Aorta (tissue), 5 donors: ENCODE results near the gene NEU2. TPM values are rescaled to one million over a fixed set of nuclear protein-coding genes. Genes with fewer than 3 reads are reported as not detected.
A peak's percentile ranks its signal among the peaks of the same experiment; 100 is the strongest.

Source experiments
- ATAC-seq: fragments of 200-7000 bp; cut with Tn5 transposase; one replicate; pipeline ENCODE4 v1.9.1; 2022; ENCODE audit warnings: moderate library complexity; ENCODE audit not compliant: low FRiP score
- DNase-seq, 2 donors: peaks; one replicate each; pipeline ENCODE4 v3.0.0-alpha.2; 2020
- H3K27ac ChIP-seq, 2 donors: one replicate each; pipeline ENCODE4 v1.5.1; 2013; ENCODE audit warnings: low read length in 2 of 2, mild to moderate bottlenecking in 2 of 2, moderate library complexity in 2 of 2, control low read depth in 1 of 2, inconsistent platforms in 1 of 2, low read depth in 1 of 2
- H3K27me3 ChIP-seq, 2 donors: one replicate each; pipeline ENCODE4 v1.6.1; 2013; ENCODE audit warnings: control low read depth in 1 of 2, low read length in 1 of 2, mild to moderate bottlenecking in 1 of 2, moderate library complexity in 1 of 2; ENCODE audit not compliant: insufficient read depth in 2 of 2, control insufficient read depth in 1 of 2
- H3K36me3 ChIP-seq, 2 donors: one replicate each; pipeline ENCODE4 v1.6.1; 2013; ENCODE audit warnings: control low read depth in 1 of 2, low read length in 1 of 2, mild to moderate bottlenecking in 1 of 2; ENCODE audit not compliant: insufficient read depth in 2 of 2, control insufficient read depth in 1 of 2
- H3K4me1 ChIP-seq, 2 donors: one replicate each; pipeline ENCODE4 v1.6.1; 2013; ENCODE audit warnings: low read length in 2 of 2, control low read depth in 1 of 2, mild to moderate bottlenecking in 1 of 2, moderate library complexity in 1 of 2; ENCODE audit not compliant: insufficient read depth in 2 of 2, control insufficient read depth in 1 of 2
- H3K4me3 ChIP-seq, 2 donors: one replicate each; pipeline ENCODE4 v1.5.1; 2013; ENCODE audit warnings: low read length in 2 of 2, control low read depth in 1 of 2, mild to moderate bottlenecking in 1 of 2
- H3K9me3 ChIP-seq: one replicate; pipeline ENCODE4 v1.6.1; 2013; ENCODE audit warnings: mild to moderate bottlenecking, low read length; ENCODE audit not compliant: control insufficient read depth
- WGBS, 2 donors: extraction: QIAGEN DNeasy Blood & Tissue Kit; methylation state at CpG; one replicate each; pipeline ENCODE4 v1.1.7; 2013; 5-methylcytosine and 5-hydroxymethylcytosine counted together
- intact Hi-C, 2 donors: fragments of 100-400 bp; cut with DNase I; formaldehyde crosslinking; loops; one replicate each; pipeline versions ENCODE4 v1.14.2 to v1.15.0; 2022
- polyA plus RNA-seq, 2 donors: library from polyadenylated mRNA; stranded (reverse); fragments of 200-250 nt; gene quantifications; one replicate each; pipeline ENCODE4 v1.2.3, GENCODE V29; 2013
- total RNA-seq, 2 donors: library from RNA; stranded (reverse); fragmentation: NEBNext Ultra II Directional; extraction: Animal tissue kit (Norgen Biotek cat#: 25700); gene quantifications; one replicate each; pipeline ENCODE4 v1.2.1, GENCODE V29; 2021
- donor health status: healthy with polysubstance abuse.
- donor health status: Bipolar disorder and iron deficiency.
- donor health status: DM: no; HTN: no; CAD: no.
- donor health status: DM: no; HTN: no; CAD: no.
- donor health status: DM: yes; HTN: yes; CAD: no.

NEU2 gene
- total and polyA plus RNA-seq, 4 donors: not detected

DNA sequence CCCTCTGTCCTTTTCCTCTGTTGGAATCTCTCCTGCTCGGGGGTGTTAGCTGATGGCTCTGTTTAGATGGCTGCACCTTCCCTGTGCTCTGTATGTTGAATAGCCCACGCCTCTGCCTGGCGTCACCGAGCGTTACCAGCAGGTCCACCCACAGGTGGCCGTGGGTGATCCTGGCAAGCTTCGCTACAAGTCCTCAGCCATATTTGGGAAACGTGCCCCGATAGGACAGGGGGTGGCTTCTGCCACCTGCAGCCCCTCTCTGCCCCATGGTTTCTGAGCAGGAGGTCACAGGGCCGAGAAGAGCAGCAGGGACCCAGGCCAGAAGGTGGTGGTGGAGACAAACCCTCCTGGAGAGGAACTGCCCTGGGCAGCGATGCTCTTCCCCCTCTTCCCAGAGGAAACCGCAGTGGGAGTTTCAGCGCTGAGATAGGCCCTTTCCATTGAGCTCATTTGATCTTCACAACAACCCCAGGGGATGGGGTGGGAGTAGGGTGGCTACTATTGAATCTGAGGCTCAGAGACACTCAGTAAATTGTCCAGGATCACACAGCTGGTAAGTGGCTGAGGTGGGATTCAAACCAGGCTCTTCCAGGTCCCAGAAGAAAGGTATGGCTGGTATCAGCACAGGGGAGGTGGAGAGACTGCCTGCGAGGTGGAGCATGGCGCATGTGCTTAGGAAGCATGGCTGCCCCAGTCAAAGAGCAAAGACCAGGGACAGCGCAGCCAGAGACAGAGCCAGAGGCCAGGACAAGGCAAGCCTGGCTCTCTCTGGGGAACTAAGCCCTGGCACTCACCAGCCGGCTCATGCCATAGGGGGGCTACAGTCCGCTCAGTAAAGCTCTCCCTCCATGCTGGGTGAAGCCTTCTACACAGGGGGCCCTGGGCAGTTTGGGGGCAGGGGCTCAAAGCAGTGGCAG, 34.5 kb upstream of the NEU2 start:
- H3K36me3 ChIP-seq: no peaks in the 10 kb centered on the region
- H3K27ac ChIP-seq: no peak overlapping the region
- H3K4me3 ChIP-seq: no peak overlapping the region
- no peaks in the 10 kb centered on the region for H3K9me3 ChIP-seq
- no peaks in the 10 kb centered on the region for H3K27me3 ChIP-seq
- ATAC-seq: no peak
- WGBS, 2 donors: 94 to 95% methylated on average over 18 of the region's 18 CpGs
- intact Hi-C loops: no loop called here
- peak in 1 of 2 donors; percentile 57 for DNase-seq
- H3K4me1 ChIP-seq: no peaks in the 10 kb centered on the region

DNA sequence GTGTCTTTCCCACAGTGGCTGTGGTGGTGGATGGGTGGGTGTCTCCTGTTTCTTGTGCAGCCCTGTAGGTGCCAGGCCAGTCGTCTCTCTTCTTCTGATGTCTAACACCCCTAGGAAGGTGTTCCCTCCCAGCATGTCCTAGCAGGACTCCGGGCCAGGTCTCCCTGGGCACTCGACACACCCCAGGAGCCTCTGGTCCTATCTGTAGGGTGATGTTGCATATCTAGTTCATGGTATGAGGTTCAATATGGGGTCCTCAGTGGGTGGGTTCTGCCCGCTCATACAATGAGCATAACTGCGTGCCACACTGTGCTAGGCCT, 33.8 kb upstream of the NEU2 start:
- no peaks in the 10 kb centered on the region for H3K36me3 ChIP-seq
- no peak for ATAC-seq
- no peak overlapping the region for H3K27ac ChIP-seq
- no peak overlapping the region for H3K4me3 ChIP-seq
- H3K9me3 ChIP-seq: no peaks in the 10 kb centered on the region
- no peaks in the 10 kb centered on the region for H3K4me1 ChIP-seq
- 85 to 95% methylated on average over 5 of the region's 5 CpGs for WGBS, 2 donors
- H3K27me3 ChIP-seq: no peaks in the 10 kb centered on the region
- peak in 1 of 2 donors; percentile 27 for DNase-seq
- intact Hi-C loops: no loop called here

DNA sequence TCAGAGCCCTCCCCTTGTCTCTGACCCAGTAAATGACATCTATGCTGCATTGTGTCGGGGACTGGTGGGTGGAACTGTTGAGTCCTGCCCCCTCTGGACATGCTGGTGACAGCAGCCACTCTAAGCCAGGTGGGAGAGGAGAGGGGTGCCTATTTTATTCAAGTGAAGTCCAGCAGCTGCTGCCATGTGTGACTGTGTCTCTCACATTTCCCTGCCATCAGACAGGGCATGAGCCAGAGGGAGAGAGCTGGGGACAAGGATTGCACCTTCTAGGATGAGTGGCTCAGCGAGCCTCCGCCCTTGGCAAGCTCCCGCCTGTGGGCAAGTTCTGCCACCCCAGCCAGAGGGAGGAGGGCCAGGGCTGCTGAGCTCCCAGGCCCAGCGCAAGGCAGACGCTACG, 33.1 kb upstream of the NEU2 start:
- Histone ChIP-seq H3K4me3 (no peak overlapping the region), H3K4me1 (no peaks in the 10 kb centered on the region), H3K27me3 (no peaks in the 10 kb centered on the region), H3K27ac (no peak overlapping the region), H3K36me3 (no peaks in the 10 kb centered on the region), H3K9me3 (no peaks in the 10 kb centered on the region)
- intact Hi-C loops: no loop called here
- 42 to 58% methylated on average over 5 to 7 of the region's 7 CpGs for WGBS, 2 donors
- DNase-seq (peak in 1 of 2 donors; percentile 60), ATAC-seq (no peak)

DNA sequence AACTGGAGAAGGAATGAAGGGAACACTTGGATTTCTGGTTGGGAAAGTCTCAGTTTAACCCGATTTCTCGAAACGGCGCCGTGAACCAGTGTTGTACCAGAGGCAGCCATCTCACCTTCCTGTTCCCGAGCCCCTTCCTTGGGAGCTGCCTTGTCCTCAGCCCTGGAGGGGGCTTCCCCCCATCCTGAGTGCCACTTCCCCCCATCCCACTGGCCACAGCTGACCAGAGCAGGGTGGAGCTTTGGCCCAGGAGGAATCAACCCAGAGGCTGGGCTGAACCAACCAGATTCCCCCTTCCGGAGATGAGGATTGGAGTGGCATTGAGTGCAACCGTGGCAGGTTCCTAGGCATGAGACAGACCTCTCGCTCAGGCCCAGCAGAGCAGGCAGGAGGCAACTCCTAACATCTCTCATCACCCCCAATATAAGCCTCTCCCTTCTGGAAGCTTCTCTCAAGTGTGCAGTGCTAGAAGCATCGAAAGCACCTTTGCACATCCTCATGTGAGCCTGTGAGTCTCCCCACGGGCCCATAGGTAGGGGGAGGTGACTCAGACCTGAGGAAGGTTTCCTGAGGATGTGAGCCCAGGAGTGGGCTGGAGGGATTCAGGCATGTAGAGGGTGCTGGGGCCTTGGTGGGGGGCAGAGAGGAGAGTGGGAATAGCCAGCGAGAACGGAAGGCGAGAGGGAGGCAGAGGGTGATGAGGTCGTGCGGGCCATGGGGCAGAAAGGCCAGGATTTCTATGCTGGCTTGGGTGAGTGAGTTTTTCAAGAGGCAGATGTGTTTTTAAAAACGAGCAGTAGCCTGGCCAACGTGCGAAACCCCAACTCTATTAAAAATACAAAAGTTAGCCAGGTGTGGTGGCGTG, 31.4 kb upstream of the NEU2 start:
- intact Hi-C loops: no loop called here
- Histone ChIP-seq H3K27ac (no peak overlapping the region), H3K4me1 (no peaks in the 10 kb centered on the region), H3K27me3 (no peaks in the 10 kb centered on the region), H3K9me3 (no peaks in the 10 kb centered on the region), H3K4me3 (no peak overlapping the region), H3K36me3 (no peaks in the 10 kb centered on the region)
- ATAC-seq: no peak
- peak in 1 of 2 donors; percentile 41 for DNase-seq
- WGBS, 2 donors: 96% methylated on average over 20 of the region's 20 CpGs

DNA sequence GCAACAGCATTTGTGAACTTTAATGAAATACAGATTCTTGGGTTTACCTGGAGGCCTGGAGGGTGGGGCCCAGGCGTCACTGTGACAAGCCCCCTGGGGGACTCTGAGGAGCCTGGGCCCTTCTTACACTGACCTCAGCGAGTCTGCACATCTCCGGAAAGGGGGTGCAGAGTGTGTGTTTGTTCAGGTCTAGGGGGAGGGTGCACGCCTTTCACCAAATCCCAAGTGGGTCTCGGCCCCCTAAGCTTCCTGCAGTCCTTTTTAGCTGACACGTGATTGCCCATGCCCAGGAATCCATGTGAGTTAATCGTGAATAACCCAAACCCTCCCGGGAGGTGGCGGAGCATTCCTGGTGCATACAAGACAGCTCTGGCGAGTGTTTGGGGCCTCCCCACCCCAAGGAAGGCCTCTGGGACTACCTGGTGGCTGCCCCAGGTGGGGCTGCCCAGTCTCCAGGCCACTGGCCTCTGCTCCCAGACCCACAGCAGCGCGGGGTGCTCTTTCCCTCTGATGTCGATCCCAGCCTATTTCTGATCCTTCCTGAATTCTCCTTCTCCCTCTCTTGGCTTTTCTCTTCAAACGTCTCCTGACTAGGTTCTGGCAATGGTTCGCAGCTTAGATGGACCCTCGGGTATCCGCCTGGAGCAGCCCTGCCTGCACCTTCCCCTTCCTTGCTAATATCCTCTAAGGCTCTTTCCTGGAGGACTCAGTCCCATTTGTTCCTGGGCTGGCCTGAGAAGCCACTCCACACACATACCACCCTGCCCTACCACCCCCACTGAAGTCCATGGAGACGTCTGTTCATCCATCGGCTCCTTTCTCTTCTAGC, 29.4 kb upstream of the NEU2 start:
- Histone ChIP-seq H3K4me3 (no peak overlapping the region), H3K36me3 (no peaks in the 10 kb centered on the region), H3K27me3 (no peaks in the 10 kb centered on the region), H3K4me1 (no peaks in the 10 kb centered on the region), H3K27ac (no peak overlapping the region), H3K9me3 (no peaks in the 10 kb centered on the region)
- ATAC-seq: no peak
- 91 to 94% methylated on average over 19 of the region's 19 CpGs for WGBS, 2 donors
- intact Hi-C loops: no loop called here
- DNase-seq: peak in 1 of 2 donors; percentile 36

DNA sequence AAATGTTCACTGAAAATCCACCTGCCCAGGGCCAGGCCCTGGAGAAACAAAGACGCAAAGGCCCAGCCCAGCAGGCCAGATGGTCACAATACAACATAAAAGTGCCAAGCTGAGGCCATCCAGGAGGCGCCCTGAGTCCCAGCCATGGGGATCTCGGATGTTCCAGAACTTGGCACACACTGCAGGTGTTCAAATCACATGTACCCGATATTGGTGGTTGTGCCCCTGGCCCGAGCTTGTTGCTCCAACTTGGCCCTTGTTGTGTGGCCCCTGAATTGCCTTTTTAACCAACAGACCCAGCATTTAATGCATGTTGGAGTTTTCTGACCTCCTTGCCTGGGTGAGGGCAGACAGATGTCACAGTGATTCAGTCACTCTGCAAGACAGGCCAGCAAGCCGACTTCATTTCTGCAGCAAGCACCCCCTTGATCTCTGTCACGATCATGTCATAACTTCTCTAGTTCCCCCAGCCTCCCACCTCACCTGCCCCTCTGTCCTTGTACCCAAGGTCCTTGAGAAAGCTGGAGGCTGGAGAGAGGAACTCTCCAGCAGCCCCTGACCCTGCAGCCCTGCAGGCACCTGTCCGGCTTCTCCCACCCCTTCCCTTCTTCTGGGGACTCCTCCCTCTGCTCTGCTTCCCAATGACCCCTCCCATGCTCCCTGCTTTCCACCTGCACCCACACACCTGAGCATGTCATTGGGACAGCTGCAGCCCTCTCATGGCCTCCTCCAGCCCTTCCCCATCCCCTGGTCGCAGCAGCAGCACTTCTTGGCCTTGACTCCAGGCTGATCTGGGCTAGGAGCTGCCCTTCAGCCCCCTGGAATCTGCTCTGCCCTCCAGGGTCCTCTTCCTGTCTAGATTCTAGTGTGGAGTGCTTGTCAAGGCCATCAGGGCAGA, 28.6 kb upstream of the NEU2 start:
- H3K4me3 ChIP-seq: no peak overlapping the region
- H3K9me3 ChIP-seq: no peaks in the 10 kb centered on the region
- no peak for ATAC-seq

DNA sequence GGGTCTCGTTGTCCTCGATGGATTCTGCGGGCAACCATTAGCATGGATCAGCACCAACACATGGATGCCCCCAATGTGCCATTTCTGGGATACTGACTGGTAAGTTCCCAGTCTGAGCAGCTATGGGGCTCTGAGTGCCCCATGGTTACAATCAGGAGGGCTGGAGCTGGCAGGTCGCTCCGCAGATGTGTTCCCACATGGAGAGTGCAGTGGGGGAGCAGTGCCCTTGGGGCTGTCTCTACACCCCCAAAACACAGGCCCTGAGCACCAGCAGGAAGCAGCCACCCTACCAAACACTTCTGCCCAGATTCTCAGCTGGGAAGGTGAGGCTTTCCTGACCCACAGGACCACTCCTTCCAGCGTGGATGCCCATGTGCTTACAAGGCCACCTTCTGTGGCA, 27.4 kb upstream of the NEU2 start:
- Histone ChIP-seq H3K27ac (no peak overlapping the region), H3K4me1 (no peaks in the 10 kb centered on the region), H3K36me3 (no peaks in the 10 kb centered on the region), H3K4me3 (no peak overlapping the region), H3K9me3 (no peaks in the 10 kb centered on the region), H3K27me3 (no peaks in the 10 kb centered on the region)
- peak in 1 of 2 donors; percentile 14 for DNase-seq
- no peak for ATAC-seq
- 98% methylated on average over 6 of the region's 6 CpGs for WGBS, 2 donors
- intact Hi-C loops: no loop called here

More for the DNA sequence above, 28.6 kb upstream of the NEU2 start:
- no peaks in the 10 kb centered on the region for H3K4me1 ChIP-seq
- H3K36me3 ChIP-seq: no peaks in the 10 kb centered on the region
- peak in 1 of 2 donors; percentile 51 for DNase-seq
- no peaks in the 10 kb centered on the region for H3K27me3 ChIP-seq
- intact Hi-C loops: no loop called here
- H3K27ac ChIP-seq: no peak overlapping the region
- WGBS, 2 donors: 90% methylated on average over 9 of the region's 9 CpGs

DNA sequence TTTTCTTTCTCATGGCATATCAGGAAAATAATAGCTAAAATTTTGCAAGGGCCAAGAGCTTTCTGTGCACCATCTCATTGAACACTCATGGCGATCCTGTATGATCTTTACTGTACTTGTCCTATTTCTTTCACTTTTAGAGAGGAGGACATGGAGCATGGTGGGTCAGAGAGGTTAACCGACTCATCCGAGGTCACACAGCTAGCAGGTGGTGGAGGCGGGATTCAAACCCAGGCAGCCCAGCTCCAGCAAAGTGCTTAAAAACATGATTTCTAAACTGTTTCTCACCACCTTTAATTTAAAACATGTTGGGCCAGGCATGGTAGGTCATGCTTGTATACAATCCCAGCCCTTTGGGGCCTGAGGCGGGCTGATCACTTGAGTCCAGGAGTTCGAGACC, 25.8 kb upstream of the NEU2 start:
- no peaks in the 10 kb centered on the region for H3K27me3 ChIP-seq
- no peaks in the 10 kb centered on the region for H3K36me3 ChIP-seq
- 97% methylated on average over 6 of the region's 6 CpGs for WGBS, 2 donors
- H3K27ac ChIP-seq: no peak overlapping the region
- intact Hi-C loops: no loop called here
- ATAC-seq (no peak), DNase-seq (peak in 1 of 2 donors; percentile 49)
- H3K9me3 ChIP-seq: no peaks in the 10 kb centered on the region
- no peak overlapping the region for H3K4me3 ChIP-seq
- no peaks in the 10 kb centered on the region for H3K4me1 ChIP-seq
